Right atrium auricular region (tissue), 2 donors: Measurements from ENCODE around the gene KLK3. TPM values are rescaled to one million over a fixed set of nuclear protein-coding genes. Genes with fewer than 3 reads are reported as not detected.

Experiments used
- DNase-seq: peaks from one replicate; pipeline ENCODE4 v3.0.0-alpha.2; 2019; ENCODE audit warnings: low spot score
- H3K27ac ChIP-seq, 2 donors: fragments of 200-600 bp; sonication (generic); 1 replicate in 1 of 2; 2 replicates in 1 of 2; pipeline ENCODE4 v1.5.1; 2016 to 2019
- H3K27me3 ChIP-seq, 2 donors: fragments of 200-600 bp; sonication (generic); one replicate each; pipeline versions ENCODE4 v1.5.1 to v1.6.0; 2017 to 2019
- H3K36me3 ChIP-seq: fragments of 200-600 bp; sonication (generic); one replicate; pipeline ENCODE4 v1.5.1; 2016
- H3K4me1 ChIP-seq, 2 donors: fragments of 200-600 bp; sonication (generic); one replicate each; pipeline versions ENCODE4 v1.5.1 to v1.6.0; 2017 to 2019
- H3K4me3 ChIP-seq, 2 donors: fragments of 200-600 bp; sonication (generic); 1 replicate in 1 of 2; 2 replicates in 1 of 2; pipeline ENCODE4 v1.5.1; 2017 to 2019; ENCODE audit warnings: mild to moderate bottlenecking in 1 of 2, moderate library complexity in 1 of 2
- H3K9me3 ChIP-seq, 2 donors: fragments of 200-600 bp; sonication (generic); one replicate each; pipeline ENCODE4 v1.5.1; 2019
- total RNA-seq, 2 donors: library from RNA; depleted of rRNA; stranded (reverse); fragments of >200 nt; gene quantifications; one replicate each; pipeline ENCODE4 v1.1.0, GENCODE V29; 2016
- TF ChIP-seq, protein P1 (sequence below), 2 donors: fragments of 200-600 bp; sonication (generic); IDR thresholded peaks; one replicate each; pipeline ENCODE4 v1.5.1; 2019; ENCODE audit warnings: antibody characterized with exemption in 2 of 2

Gene KLK3
- total RNA-seq, 2 donors from 2014 or later = not detected

DNA sequence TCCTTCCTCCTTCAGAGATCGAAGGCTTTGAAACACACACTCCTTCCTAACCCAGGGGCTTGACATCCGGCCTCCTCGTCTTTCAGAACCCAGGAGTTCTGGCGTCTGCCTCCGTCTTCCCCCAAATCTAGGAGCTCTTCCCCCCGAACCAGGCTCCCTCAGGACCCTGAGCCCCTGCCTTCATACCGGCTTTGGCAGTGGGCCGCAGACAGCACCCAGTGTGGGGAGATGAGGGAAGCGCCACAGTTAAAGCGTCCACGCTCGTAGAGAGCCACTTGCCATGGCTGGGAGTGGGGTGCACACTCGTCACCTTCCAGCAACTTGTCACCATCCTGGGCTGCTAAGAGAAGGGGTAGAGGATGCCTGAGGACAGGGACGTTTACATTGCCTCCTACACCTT, 27.2 kb upstream of the KLK3 start:
- TF ChIP-seq, protein P1, sequence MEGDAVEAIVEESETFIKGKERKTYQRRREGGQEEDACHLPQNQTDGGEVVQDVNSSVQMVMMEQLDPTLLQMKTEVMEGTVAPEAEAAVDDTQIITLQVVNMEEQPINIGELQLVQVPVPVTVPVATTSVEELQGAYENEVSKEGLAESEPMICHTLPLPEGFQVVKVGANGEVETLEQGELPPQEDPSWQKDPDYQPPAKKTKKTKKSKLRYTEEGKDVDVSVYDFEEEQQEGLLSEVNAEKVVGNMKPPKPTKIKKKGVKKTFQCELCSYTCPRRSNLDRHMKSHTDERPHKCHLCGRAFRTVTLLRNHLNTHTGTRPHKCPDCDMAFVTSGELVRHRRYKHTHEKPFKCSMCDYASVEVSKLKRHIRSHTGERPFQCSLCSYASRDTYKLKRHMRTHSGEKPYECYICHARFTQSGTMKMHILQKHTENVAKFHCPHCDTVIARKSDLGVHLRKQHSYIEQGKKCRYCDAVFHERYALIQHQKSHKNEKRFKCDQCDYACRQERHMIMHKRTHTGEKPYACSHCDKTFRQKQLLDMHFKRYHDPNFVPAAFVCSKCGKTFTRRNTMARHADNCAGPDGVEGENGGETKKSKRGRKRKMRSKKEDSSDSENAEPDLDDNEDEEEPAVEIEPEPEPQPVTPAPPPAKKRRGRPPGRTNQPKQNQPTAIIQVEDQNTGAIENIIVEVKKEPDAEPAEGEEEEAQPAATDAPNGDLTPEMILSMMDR (IDR thresholded peaks at IDR 0.05) = no peak
- Histone ChIP-seq H3K27ac (no peak overlapping the region), H3K36me3 (no peaks in the 10 kb centered on the region), H3K4me3 (no peak overlapping the region), H3K9me3 (no peaks in the 10 kb centered on the region), H3K4me1 (no peaks in the 10 kb centered on the region), H3K27me3 (no peaks in the 10 kb centered on the region)
- DNase-seq = no peak

GRCh38 chr19:50829801-50830200, 24.9 kb upstream of the KLK3 start:
- no peak overlapping the region for H3K27ac ChIP-seq
- TF ChIP-seq, protein P1 (IDR thresholded peaks at IDR 0.05) = no peak
- H3K4me3 ChIP-seq = no peak overlapping the region
- H3K4me1 ChIP-seq = no peaks in the 10 kb centered on the region
- no peaks in the 10 kb centered on the region for H3K9me3 ChIP-seq
- no peak for DNase-seq
- H3K36me3 ChIP-seq = no peaks in the 10 kb centered on the region
- H3K27me3 ChIP-seq = no peaks in the 10 kb centered on the region

- Histone ChIP-seq H3K9me3 (no peaks in the 10 kb centered on the region), H3K4me3 (no peak overlapping the region), H3K27me3 (no peaks in the 10 kb centered on the region), H3K36me3 (no peaks in the 10 kb centered on the region), H3K4me1 (peaks cover 0 to under 1% of the 10 kb centered on the region in 2 donors), H3K27ac (no peak overlapping the region)
- no peak for DNase-seq
- TF ChIP-seq, protein P1 (IDR thresholded peaks at IDR 0.05) = no peak
Observed at GRCh38 chr19:50830266-50831025, 24.3 kb upstream of the KLK3 start.

GRCh38 chr19:50831026-50831396, 23.7 kb upstream of the KLK3 start:
- no peaks in the 10 kb centered on the region for H3K27me3 ChIP-seq
- H3K36me3 ChIP-seq = no peaks in the 10 kb centered on the region
- TF ChIP-seq, protein P1 (IDR thresholded peaks at IDR 0.05) = no peak
- DNase-seq = no peak
- H3K4me1 ChIP-seq = peaks cover 0 to 5% of the 10 kb centered on the region in 2 donors
- no peak overlapping the region for H3K27ac ChIP-seq
- H3K4me3 ChIP-seq = no peak overlapping the region
- no peaks in the 10 kb centered on the region for H3K9me3 ChIP-seq

DNA sequence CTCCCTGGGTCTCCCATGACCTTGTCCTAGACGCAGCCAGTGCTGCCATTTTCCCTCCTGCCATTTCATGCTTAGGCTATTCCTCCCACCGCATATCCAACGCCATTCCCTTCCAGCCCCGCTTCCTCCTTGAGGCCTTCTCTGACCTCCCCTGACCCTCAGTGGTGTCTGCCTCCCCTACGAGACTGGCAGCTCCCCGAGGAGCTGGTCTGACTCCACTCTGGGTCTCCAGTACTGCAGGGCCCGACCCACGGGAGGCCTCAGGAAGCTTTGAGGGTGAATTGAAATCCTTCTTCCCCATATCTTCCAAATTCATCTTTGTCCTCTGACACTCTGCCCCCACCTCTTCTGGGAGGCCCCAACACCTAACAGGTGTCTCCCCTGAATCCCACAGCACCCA, 22.0 kb upstream of the KLK3 start:
- Histone ChIP-seq H3K27me3 (no peaks in the 10 kb centered on the region), H3K9me3 (no peaks in the 10 kb centered on the region), H3K4me3 (no peak overlapping the region), H3K27ac (no peak overlapping the region), H3K4me1 (peaks cover 0 to 10% of the 10 kb centered on the region in 2 donors), H3K36me3 (no peaks in the 10 kb centered on the region)
- TF ChIP-seq, protein P1 (IDR thresholded peaks at IDR 0.05) = no peak
- no peak for DNase-seq
